Neural crest cell (in vitro differentiated cells): ENCODE measurements around the gene MIB2. TPM values are rescaled to one million over a fixed set of nuclear protein-coding genes. Genes with fewer than 3 reads are reported as not detected.

ENCODE experiments used
- DNase-seq: peaks from one replicate; pipeline ENCODE4 v3.0.0; 2021; ENCODE audit warnings: low read depth, mixed read lengths, low spot score
- H3K27ac Mint-ChIP-seq: one replicate; pipeline ENCODE4 v1.8.0; 2021; ENCODE audit warnings: mild to moderate bottlenecking, mixed read lengths; ENCODE audit not compliant: unreplicated experiment
- H3K27me3 Mint-ChIP-seq: 2 replicates; pipeline ENCODE4 v1.8.0; 2021; ENCODE audit warnings: low read depth, mild to moderate bottlenecking, mixed read lengths
- H3K36me3 Mint-ChIP-seq: 2 replicates; pipeline ENCODE4 v1.8.0; 2021; ENCODE audit warnings: low read depth, mild to moderate bottlenecking, mixed read lengths
- H3K4me1 Mint-ChIP-seq: 2 replicates; pipeline ENCODE4 v1.8.0; 2021; ENCODE audit warnings: mixed read lengths
- H3K4me3 Mint-ChIP-seq: one replicate; pipeline ENCODE4 v1.8.0; 2021; ENCODE audit warnings: mild to moderate bottlenecking, mixed read lengths
- H3K9me3 Mint-ChIP-seq: 2 replicates; pipeline ENCODE4 v1.8.0; 2021; ENCODE audit warnings: mixed read lengths
- long read RNA-seq: library from polyadenylated mRNA; unstranded; transcript quantifications from one replicate; pipeline ENCODE4 v2.0.0, GENCODE V29; 2020
- total RNA-seq: library from RNA; stranded (reverse); gene quantifications from 2 replicates; pipeline ENCODE4 v1.2.1, GENCODE V29; 2021
- TF ChIP-seq, protein P1 (sequence below): fragments of 200-600 bp; sonication (generic); conservative IDR thresholded peaks from 2 replicates; pipeline ENCODE4 v1.5.0; 2021; ENCODE audit warnings: antibody characterized with exemption, mild to moderate bottlenecking

MIB2 gene
- total RNA-seq = 105 and 106 TPM in 2 replicates
- long read RNA-seq = 0 reads

DNA sequence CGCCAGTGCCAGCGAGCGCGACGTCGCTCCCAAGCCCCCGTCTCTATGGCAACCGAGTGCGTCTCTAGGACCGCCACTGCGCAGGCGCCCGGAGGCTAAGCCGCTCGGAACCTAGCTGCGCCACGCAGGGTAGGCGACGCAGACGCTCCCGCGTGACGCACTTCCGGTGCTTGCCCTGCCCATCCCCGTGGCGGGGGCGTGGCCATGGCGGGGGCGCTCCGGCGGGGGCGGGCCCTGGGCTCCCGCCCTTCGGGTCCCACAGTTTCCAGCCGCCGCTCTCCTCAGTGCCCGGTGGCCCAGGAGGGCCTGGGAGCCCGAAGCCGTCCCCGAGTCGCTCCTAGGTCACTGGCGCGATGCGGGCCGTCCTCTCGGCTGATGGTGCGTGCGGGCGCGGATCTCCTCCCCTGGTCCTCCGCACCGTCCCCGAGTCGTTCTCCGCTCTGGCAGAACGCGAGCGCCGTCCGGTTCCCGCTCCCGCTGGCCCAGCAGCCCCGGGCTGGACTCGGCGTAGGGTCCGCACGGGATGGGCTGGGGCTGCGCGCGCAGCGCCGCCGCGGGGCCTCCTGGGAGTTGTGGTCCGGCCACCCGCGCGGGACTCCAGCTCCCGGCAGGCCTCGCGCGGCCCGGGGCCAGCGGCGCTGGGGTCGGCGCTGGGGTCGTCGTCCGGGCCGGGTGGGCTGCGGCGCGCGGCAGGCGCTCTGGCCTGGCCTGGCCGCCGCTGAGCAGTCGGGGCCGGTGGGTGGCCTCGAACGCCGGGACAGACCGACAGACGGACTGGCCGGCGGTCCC is at the start of gene MIB2:
TSS of gene MIB2 (plus strand) at position 245 of the 789 bp plus-strand sequence. CDS start 7,953 bp downstream, outside the sequence.
- TF ChIP-seq, protein P1, sequence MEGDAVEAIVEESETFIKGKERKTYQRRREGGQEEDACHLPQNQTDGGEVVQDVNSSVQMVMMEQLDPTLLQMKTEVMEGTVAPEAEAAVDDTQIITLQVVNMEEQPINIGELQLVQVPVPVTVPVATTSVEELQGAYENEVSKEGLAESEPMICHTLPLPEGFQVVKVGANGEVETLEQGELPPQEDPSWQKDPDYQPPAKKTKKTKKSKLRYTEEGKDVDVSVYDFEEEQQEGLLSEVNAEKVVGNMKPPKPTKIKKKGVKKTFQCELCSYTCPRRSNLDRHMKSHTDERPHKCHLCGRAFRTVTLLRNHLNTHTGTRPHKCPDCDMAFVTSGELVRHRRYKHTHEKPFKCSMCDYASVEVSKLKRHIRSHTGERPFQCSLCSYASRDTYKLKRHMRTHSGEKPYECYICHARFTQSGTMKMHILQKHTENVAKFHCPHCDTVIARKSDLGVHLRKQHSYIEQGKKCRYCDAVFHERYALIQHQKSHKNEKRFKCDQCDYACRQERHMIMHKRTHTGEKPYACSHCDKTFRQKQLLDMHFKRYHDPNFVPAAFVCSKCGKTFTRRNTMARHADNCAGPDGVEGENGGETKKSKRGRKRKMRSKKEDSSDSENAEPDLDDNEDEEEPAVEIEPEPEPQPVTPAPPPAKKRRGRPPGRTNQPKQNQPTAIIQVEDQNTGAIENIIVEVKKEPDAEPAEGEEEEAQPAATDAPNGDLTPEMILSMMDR = no peak
- peaks cover 29% of the 10 kb centered on the region for H3K4me1 Mint-ChIP-seq
- peak; percentile 91 for DNase-seq

DNA sequence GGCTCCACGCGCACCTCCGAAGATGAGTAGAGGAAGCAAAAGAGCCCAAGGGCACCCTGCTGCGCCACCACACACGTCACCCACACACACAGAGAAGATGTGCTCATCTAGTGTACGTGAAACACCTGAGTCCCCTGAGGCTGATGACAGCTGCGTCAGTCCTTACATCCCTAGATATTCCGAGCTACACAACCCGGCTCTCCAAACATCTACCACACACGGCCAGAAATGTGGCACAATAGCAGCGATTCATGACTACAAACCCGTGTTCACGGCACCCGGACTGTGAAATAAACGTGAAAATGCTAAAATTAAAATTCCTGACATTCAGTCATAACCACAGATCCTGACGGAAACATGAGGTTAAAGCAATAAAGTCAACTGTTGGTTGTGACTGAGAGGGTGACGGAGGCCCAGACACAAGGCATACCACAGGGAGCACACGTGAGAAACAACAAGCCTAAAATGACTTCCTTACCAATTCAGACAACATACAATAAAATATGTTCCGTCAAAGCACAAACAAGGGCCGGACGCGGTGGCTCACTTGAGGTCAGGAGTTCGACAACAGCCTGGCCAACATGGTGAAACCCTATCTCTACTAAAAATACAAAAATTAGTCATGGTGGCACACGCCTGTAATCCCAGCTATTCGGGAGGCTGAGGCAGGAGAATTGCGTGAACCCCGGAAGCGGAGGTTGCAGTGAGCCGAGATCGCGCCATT is 48.0 kb upstream of the MIB2 start:
- H3K4me3 Mint-ChIP-seq = no peak overlapping the region
- no peaks in the 10 kb centered on the region for H3K9me3 Mint-ChIP-seq
- H3K27ac Mint-ChIP-seq = no peak overlapping the region
- peaks cover 21% of the 10 kb centered on the region for H3K4me1 Mint-ChIP-seq
- peaks cover 16% of the 10 kb centered on the region for H3K36me3 Mint-ChIP-seq
- no peaks in the 10 kb centered on the region for H3K27me3 Mint-ChIP-seq
- DNase-seq = no peak
- TF ChIP-seq, protein P1 = no peak

More for the DNA sequence above, at the start of gene MIB2:
- Mint-ChIP-seq H3K9me3 (no peaks in the 10 kb centered on the region), H3K4me3 (peak within 1 kb of the TSS; percentile 98), H3K27ac (peak within 1 kb of the TSS; percentile 96), H3K36me3 (no peaks in the 10 kb centered on the region), H3K27me3 (no peaks in the 10 kb centered on the region)

DNA sequence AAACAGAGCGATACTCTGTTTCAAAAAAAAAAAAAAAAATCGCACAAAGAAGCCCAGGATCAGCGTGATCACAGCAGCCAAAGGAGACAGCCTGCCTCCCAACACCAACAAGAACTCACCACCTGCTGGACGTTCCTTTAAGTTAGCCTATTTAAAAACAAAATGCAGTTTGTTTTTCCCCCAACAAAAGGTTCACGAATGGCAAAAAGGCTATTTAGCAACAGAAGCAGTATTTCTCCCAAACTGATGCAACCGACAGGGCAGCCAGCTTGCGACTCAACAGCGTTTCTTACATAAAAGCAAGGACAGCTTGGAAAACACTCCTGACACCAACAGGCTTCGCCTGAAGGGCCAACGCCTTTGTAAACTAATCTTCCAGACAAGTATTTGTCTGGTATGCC is 47.4 kb upstream of the MIB2 start:
- TF ChIP-seq, protein P1 = no peak
- no peak for DNase-seq
- no peaks in the 10 kb centered on the region for H3K9me3 Mint-ChIP-seq
- peaks cover 16% of the 10 kb centered on the region for H3K36me3 Mint-ChIP-seq
- H3K27me3 Mint-ChIP-seq = no peaks in the 10 kb centered on the region
- peaks cover 21% of the 10 kb centered on the region for H3K4me1 Mint-ChIP-seq
- H3K27ac Mint-ChIP-seq = no peak overlapping the region
- H3K4me3 Mint-ChIP-seq = no peak overlapping the region

DNA sequence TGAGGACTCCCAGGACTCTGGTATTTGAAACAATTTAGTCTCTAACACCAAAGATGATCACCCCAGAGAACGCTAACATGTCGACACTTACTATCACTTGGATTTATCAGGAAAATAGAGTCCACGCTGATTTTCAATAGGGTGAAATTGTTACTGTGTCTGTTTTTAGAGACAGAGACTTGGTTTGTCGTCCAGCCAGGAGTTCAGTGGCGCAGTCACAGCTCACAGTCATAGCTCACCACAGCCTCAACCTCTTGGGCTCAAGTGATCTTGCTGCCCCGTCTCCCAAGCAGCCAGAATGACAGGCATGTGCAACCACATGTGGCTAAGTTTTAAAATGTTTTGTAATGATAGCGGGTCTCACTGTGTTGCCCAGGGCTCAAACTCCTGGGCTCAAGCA is 46.0 kb upstream of the MIB2 start:
- Mint-ChIP-seq H3K27me3 (no peaks in the 10 kb centered on the region), H3K4me1 (peaks cover 28% of the 10 kb centered on the region), H3K36me3 (peaks cover 9% of the 10 kb centered on the region), H3K4me3 (peak overlapping the region; percentile 57), H3K9me3 (no peaks in the 10 kb centered on the region), H3K27ac (peak overlapping the region; percentile 43)
- TF ChIP-seq, protein P1 = no peak
- no peak for DNase-seq

DNA sequence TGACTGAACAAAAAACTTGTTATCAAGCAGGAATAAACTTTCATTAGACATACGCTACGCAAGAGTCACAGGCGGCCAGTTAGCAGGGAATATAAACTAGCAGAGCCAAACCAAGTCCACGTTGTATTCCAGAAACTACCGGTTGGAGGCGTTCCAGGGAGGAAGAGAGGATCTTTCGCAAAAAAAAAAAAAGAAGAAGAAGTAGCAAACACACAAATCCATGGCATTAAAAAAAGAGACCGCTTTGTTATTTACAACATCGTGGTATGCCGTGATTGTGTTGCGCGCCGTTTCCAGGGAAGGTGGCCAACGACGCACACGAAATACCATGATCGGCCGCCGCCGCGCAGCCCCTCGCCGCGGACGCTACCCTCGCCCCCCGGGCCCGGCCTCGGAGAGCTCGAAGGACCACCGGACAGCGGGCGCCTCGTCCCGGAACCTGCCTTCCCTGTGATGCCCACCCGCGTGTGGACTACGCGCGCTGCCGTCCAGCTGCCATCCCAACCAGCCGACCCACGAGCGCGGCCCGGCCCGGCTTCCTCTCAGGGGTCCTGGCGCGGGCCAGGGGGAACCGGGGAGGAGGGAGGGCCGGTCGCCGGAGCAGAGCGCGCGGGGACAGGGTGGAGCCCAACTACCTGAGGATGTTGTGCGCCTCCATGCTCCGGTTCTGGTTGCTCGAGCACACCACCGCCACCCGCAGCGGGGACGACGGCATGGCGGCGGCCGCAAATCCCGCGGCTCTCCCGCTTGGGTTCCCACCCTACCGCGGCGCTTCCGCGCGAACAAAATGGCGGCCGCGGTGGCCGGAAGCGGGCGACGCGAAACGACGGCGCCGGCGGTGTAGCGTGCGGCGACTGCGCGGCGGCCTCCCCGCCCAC is 41.2 kb upstream of the MIB2 start:
- Mint-ChIP-seq H3K4me1 (peaks cover 23% of the 10 kb centered on the region), H3K4me3 (peak overlapping the region; percentile 93), H3K27me3 (peaks cover 10% of the 10 kb centered on the region), H3K27ac (peak overlapping the region; percentile 92), H3K9me3 (no peaks in the 10 kb centered on the region), H3K36me3 (no peaks in the 10 kb centered on the region)
- peak; percentile 56 for DNase-seq
- TF ChIP-seq, protein P1 = peak; percentile 60
